ENCODE measurements around the gene PPP2R2D.
A peak's percentile ranks its signal among the peaks of the same experiment; 100 is the strongest.

Gene PPP2R2D

GRCh38 chr10:131890276-131891195, 10.3 kb upstream of the PPP2R2D start:
- DNase-seq = no peak

- peak; percentile 58 for DNase-seq
Measured at GRCh38 chr10:131891196-131891928, 9.4 kb upstream of the PPP2R2D start.

GRCh38 chr10:131891929-131892805, 8.6 kb upstream of the PPP2R2D start:
- DNase-seq = no peak

GRCh38 chr10:131892806-131893675, 7.8 kb upstream of the PPP2R2D start:
- no peak for DNase-seq

GRCh38 chr10:131895116-131895515, 5.7 kb upstream of the PPP2R2D start:
- no peak for DNase-seq

- no peak for DNase-seq
Measured at GRCh38 chr10:131896403-131896802, 4.4 kb upstream of the PPP2R2D start.

- no peak for DNase-seq
Measured at GRCh38 chr10:131897297-131897899, 3.4 kb upstream of the PPP2R2D start.

- DNase-seq = no peak
Measured at GRCh38 chr10:131898061-131898460, 2.7 kb upstream of the PPP2R2D start.

- no peak for DNase-seq
Measured at GRCh38 chr10:131898713-131899112, 2.1 kb upstream of the PPP2R2D start.

GRCh38 chr10:131899116-131899690, 1.6 kb upstream of the PPP2R2D start:
- DNase-seq = no peak

GRCh38 chr10:131899695-131900349, 986 bp upstream of the PPP2R2D start:
- no peak for DNase-seq

GRCh38 chr10:131901181-131901829, 497 bp downstream of the PPP2R2D start:
- no peak for DNase-seq

GRCh38 chr10:131902211-131902610, 1.4 kb downstream of the PPP2R2D start:
- DNase-seq = no peak

- DNase-seq = no peak
Measured at GRCh38 chr10:131902691-131903090, 1.9 kb downstream of the PPP2R2D start.

GRCh38 chr10:131905267-131905571, 4.4 kb downstream of the PPP2R2D start:
- DNase-seq = no peak

- DNase-seq = no peak
Measured at GRCh38 chr10:131905603-131906268, 4.9 kb downstream of the PPP2R2D start.

GRCh38 chr10:131906269-131906639, 5.4 kb downstream of the PPP2R2D start:
- no peak for DNase-seq

- DNase-seq = no peak
Measured at GRCh38 chr10:131907679-131908078, 6.9 kb downstream of the PPP2R2D start.

- DNase-seq = no peak
Measured at GRCh38 chr10:131908151-131908550, 7.3 kb downstream of the PPP2R2D start.
